NCI-H2029 treated with DMSO at 0.1 percent for 48 hours (cell line): ENCODE measurements around the gene ZFHX2.
A peak's percentile ranks its signal among the peaks of the same experiment; 100 is the strongest.
"Not testable (repeated sequence)": the region's sequence is repeated elsewhere in the genome, so short reads cannot be mapped to it uniquely, and the experiment has no call there.

Source experiments
- DNase-seq: peaks from one replicate; lab custom pipeline; 2025; lab: John Stamatoyannopoulos, UW

Gene ZFHX2

DNA sequence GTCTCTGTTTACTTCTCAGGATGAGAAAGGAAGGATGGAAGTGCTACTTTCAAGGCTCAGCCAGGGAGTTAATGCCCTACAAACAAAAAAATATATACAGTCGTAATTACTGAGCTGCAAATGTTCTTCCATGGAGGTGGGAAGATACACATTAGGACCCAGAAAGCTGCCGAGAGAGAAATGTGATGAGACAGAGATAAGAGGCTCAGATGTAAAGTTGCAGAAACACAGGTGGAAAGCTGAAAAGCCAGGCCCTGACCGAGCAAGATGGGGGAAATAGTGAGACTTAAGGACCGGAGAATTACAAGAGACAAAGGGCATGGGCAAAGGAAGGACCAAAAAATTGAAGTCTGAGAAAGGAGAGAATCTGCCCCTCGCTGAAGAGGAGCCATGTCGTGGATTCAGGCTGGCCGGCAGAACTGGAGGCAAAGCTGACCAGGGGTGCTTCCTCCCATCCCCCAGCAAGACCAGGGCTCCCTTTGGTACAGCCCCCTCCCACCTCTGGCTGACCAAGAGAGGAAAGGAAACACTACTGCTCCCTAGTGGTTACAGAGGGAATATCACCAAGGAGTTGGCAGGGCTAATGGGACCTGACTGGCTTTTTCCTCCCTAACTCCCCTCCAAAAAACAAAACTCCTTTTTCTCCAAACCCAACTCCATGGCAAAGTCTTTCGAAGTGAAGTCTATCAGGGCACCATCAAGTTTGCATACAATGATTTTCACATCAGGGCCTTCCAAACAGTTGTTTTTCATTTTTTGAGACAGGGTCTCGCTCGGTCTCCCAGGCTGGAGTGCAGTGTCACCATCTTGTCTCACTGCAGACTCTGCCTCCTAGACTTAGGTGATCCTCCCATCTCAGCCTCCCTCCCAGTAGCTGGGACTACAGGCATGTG, 12.1 kb downstream of the ZFHX2 start:
- peak; percentile 98 for DNase-seq

DNA sequence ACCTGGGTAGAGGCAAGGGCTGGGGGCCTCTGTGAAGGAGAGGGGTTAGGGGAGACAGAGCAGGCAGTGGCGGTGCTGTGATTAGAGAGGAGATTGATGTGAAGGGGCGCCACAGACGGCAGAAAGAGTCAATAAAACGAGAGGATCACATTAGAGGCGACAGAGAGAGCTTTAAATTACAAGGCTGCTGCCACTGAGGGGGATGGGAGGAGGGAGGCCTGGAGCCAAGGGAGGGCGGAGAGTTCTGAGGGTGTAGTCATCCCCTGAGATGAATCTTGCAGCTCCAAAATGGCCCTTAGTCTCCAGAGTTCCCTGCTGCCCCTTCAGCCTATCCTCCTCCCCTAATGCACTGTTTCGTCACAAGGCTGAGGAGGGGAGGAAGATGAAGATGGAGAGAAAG, 12.8 kb downstream of the ZFHX2 start:
- DNase-seq: peak; percentile 94

DNA sequence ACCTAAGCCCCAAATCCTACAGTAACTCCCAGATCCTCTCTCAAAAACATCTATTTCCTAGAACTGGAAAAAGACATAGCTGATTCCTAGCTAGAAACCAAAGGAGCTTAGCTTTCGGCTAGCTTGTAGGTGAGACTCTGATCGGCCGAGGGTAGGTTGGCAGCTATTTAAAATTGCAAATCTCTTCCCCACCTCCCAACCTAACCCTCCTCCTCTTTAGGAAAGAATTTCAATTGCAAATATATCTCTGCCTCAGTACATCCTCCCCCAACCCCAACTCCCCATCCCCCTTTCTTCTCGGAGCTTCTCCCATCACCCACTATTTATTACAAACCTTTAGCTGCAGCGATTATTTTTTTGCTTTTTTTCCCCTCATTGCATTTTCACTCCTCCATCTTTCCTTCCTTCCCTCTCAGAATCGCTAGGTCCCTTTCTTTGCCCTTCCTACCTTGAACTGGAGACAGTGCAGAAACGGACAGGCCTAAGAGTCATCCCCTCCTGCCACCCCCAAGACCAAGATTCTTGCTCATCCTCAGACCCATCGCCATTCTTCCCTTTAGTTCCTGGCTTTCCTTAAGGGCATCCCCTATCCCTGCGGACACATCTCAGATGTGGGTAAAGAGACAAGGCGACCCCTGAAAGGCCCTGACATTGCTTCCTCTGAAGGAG, 13.4 kb downstream of the ZFHX2 start:
- no peak for DNase-seq

DNA sequence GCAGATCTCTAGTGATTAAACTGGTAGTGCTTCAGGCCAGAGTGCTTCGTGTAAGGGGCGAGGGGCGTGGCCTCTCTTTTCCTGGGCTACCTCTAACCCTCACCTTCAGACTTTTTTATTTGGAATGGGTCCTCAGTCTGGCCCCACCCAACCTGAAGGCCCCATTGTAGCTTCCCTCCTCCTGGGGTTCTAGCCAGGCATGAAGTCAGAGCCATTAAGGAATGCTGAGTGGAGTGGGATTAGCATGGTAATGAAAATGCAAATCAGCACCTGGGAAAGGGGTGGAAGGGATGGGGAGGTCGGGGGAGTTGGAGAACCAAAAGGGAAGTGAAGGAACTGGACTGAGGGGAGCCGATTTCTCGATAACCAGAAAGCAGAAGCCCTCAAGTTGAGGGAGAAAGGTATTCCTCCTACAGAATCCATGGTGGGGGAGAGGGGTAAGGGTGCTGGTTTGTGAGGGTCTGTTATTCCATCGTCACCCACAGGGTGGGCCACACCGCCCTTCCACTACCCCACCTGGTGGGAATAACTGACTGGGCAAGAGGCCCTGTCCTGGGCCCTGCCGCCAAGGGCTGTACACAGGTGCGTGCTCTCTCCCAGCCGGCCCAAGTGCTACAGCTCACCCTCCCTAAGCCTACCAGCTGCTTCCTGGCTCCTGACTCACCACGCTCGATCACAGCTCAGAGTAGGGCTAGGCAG, 14.1 kb downstream of the ZFHX2 start:
- DNase-seq: no peak

DNA sequence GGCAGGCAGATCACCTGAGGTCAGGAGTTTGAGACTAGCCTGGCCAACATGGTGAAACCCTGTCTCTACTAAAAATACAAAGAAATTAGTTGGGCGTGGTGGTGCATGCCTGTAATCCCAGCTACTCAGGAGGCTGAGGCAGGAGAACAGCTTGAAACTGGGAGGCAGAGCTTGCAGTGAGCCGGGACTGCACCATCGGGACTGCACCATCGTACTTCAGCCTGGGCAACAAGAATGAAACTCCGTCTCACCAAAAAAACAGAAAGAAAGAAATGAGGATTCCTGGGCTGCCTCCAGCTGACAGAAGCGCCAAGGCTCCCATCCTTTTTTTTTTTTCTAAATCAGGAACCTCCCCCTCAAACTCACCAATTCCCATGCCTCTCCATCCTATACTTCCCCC, 14.7 kb downstream of the ZFHX2 start:
- not testable (repeated sequence) for DNase-seq

DNA sequence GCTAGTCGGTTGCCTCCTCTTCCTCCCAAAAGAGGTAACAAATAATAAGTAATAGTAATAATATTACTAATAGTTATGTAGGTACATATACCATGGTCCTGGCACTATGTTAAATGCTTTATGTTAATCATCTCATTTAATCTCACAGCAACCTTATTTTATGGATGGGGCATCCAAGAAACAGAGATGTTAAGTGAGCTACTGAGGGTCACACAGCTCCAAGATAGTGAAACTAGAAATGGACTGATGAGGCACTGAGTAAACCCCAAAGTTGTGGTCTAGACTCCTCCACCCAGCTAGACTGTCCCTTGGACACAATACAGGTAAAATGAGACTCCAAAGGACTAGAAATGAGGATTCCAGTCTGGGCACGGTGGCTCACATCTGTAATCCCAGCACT, 15.1 kb downstream of the ZFHX2 start:
- DNase-seq: no peak

DNA sequence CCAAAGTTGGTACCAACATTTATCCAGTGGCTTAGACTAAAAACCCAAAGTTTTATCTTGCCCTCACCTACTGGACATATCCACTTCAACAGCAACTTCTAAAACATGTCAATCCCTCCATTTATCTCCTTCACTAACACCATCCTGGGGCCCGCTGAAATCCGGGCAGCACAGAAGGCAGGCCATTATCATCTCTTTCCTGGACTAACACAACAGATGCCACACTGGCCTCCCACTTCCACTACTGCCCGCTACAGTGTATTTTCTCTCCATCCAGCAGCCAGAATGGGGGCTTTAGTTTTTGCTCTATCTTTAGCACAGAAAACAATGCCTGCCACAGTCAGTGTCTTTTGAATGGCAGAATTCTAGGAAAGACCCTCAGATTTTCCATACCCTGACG, 15.6 kb downstream of the ZFHX2 start:
- DNase-seq: no peak

DNA sequence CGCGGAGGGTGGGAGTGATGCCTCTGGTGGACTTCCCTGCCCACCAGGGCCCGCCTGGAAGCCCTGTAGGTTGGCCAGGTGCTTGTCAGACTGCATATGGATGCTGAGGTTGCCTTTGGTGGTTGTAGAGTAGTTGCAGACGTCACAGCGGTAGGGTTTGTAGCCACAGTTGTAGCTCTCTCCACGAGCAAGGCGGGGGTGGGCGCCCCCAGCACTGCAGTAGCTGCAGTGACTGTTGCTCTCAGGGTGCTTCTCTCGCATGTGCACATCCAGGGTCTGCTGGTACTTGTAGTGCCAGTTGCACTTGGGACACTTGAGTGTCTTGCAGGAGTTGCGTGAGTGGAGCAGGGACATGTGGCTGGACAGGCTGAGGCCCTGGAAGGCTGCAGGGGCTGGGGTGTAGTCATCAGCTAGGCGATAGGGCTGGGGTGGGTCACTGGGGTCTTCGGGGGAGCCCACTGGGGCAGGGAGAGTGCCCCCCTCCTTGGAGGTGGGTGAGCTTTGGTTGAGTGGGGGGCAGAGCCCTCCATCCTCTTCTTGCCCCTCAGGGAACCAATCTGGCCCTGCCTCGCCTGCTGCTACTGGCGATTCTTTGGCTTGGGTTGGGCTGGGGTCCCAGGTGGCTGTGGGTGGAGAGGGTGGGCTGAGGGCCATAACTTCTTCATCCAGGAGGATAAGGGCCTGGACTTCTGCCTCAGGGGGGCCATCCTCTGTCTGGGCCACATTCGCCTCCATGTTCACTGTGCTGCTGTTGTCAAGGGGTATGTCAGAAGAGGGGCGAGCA, 17.7 kb downstream of the ZFHX2 start:
- no peak for DNase-seq

DNA sequence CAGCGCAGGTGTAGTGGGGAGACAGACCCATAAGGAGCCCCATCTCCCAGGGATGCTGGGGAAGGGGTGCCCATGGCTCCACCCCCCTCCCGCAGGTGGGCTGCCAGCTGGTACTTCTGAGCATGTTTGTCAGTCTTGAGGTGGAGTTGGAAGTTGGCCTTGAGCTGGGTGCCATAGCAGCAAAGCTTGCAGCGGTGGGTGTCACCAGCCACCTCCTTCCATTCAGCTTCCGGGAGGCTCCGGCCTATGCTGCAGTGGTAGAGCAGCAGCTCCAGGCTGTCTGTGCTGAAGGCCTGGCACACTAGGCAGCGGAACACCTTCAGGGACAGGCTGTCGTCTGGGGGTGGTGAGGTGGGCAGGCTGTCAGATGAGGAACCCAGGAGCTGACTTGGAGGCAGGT, 18.9 kb downstream of the ZFHX2 start:
- DNase-seq: no peak

DNA sequence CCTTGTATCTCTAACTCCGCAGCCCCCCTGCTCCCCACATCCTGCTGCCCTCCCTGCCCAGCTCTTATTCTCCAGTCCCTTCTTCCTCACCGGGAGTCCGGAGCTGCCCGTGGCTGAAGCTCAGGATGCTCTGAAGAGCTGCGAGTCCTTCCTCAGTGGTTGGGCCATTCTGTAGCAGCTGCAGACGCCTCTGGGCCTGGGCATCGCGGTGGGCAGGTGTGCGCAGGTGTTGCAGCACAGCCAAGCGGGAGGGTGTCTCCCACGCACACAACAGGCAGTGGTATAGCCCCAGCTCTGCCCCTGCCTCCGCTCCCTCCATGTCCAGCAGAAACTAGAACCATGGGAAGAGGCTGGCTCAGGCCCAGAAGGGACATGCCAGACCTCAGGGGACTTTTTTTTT, 20.2 kb downstream of the ZFHX2 start:
- no peak for DNase-seq

DNA sequence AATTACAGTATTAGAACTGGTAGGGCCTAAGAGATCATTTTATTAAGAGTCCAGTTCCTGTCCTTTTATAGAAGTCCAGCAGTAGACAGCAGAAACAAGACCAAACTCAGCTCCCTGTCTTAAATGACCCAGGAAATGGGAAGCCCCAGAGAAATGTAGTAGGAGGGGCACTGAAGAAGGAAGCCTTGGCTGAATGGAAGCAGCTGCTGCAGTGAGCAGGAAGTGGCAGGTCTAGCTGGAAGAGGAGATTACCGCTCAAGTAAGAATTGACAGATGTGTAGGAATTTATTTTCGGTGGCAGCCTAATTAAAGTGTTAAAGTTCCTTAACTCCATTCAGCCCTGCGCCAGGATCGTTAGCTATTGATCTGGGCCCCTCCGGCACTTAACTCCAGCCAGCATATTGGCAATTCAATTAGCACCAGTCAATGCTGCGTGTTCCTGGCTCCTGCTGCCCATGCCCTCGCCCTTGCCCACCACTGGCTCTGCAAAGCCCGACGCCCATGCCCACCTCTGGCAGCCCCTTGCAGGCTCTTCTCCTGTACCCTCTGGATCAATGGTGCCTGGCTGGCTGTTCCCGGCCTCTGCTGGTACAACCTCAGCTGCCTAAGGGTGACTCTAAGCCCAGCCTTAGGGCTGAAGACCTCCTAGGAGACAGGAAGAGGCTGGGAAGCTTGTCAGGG, 21.1 kb downstream of the ZFHX2 start:
- DNase-seq: peak; percentile 98

DNA sequence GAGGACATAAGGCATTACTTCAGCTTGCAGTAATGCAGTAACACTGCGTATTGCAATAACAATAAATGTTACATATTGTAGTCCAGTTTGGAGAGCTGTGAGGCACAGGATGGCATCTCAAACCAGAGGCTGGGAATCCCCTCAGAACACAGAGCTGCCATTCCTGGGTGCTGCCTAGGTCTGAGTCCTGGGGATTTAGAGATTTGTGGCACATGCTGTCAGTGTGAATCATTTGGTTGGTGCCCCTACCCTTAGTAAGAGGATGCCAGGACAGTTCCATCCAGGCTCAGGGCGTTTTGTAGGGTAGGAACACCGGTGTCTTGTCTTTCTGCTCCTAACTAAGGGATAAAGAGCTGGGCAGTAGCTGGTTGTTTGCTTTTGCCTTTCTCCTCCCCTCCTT, 22.5 kb downstream of the ZFHX2 start:
- no peak for DNase-seq

DNA sequence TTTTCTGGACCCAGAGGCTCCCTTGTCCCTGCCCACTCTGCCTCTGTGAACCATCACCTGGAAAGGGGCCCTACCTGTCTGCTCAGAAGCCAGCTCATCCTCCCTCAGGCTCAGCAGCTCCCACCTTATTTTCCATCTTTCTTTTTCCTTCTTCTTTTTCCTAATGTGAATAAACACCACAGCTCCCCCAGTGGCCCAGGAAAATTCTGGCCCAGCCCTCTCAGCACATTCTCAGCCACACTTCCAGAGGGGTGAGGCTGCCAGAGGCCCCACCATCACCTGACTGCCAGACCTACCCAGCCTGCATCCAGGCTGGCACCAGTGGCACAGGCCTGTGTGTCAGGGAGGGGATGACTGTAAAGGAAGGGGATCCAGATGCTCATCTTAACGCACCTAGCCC, 23.0 kb downstream of the ZFHX2 start:
- DNase-seq: no peak

DNA sequence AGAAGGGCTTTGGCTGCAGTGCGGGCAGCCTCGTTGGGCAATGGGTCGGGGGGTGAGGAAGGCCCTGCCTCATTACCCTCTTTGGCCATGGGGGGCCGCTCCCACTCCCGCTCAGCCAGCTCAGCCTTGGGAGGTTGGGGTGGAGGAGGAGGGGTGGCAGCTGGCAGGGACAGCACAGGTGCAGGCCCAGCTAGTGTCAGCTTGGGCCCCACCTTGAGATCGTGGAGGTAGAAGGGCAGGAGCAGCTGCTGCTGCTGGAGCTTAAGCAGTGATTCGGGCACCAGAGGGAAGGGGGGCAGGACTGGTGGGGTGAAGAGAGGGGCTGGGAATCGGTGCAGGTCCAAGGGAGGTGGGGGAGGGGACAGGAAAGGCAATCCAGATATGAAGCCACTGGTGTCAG, 26.0 kb downstream of the ZFHX2 start:
- no peak for DNase-seq

DNA sequence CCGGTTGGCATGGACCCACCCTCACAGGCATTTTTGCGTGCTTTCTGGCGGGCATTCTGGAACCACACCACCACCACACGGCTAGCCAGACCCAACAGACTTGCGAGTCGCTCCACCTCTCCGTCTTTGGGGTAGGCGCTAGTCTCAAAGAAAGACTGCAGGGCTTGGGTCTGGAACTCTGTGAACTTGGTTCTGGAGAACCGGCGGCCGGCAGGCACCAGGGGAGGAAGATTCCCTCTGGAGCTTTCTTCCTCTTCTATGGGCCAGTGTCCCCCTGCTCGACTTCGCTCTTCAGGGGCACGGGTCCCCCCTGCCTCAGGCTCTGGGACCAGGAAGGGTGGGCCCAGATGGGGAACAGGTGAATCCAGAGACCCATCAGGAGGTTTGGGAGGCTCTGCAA, 26.6 kb downstream of the ZFHX2 start:
- DNase-seq: no peak

DNA sequence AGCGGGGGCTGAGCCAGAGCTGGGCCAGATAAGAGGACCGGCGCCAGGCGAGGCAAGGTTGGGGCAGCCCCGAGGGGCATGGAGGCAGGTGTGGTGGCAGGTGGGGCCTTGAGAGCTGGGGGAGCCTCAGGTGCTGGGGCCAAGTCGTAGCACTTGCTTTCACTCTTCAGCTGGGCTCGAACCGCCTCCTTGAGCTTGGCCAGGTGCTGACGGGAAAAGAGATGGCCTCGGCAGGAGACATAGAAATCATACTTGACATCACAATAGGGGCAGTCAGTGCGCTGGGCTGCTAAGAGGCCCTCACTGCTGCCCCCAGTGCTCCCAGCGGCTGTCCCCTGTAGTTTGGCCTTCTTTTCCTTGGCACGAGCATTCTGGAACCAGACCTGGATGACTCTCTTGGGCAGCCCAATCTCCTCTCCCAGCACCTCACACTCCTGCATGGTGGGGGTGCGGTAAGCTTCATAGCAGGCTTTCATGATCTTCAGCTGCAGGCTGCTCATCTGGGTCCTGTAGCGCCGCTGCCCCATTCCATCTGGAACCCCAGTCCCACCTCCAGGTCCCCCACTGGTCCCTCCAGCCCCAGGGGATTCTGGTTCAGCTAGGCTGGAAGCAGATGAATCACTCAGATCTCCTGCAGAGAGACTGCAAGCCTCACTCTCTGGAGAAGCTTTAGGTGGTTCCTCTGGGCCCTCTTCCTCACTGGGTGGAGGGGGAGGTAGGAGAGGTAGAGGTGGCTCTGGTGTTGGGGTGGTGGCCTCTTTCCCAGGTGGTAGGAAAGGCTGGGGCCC, 28.1 kb downstream of the ZFHX2 start:
- no peak for DNase-seq

DNA sequence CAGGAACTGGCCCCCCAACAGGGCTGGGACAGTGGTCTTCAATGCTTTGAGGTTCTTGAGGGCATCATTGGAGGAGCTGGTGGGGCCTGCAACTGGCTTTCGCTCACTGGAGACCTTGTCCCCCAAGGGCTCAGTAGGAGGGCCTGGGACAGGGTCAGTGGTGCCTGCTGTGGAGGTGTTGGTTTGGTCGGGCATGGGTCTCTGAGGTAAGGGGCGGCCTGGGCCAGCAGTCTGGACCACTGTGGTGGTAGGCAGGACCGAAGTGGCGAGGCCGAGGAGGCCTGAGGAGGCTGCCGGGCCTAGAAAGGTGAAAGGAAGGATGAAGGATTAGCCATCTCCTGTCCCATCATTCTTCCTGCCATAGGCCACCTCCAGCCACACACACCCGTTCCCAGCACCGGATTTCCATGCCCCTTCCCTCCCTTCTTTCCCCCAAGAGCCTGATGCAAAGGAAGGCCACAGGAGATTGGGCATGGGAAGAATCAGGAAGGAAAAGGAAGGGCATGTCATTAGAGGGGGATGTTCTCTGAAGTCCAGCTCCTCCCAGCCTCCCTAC, 28.8 kb downstream of the ZFHX2 start:
- DNase-seq: no peak

DNA sequence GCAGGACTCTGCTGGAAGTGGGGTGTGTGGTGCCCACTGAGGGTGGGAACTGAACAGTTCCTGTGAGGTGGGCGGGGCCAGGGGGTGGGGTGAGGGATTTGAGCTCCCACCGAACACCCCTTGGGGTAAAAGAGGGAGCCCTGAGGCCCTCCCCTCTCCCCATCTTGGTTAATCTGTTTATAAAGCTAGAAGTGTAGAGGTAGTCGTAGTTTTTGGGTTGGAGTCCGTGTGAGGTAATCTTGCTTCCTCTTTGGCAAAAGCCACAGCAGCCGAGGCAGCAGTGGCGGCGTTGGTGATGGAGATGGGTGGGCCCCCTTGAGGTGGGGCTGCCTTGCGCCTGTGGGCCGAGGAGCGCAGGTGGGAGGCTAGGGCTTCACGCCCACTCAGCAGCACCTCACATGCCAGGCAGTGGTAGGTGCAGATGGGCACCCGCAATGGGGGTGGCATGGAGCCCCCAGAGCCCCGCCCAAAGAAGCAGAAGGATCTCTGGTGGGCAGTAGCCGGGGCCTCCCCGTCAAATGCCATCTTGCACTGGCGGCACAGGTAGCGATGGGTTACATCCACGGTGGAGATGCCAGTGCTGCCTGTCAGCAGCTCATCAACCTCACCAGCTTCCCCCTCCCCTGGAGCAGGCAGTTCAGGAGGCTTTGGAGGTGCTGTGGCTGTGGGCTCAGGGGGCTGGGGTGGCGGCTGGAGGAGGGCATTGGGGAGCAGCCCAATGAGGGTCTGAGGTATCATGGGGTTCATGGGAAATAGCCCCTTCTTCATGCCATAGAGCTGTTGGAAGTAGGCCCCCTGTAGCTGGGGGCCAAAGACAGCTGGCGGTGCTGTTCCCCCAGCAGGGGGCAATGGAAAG, 29.6 kb downstream of the ZFHX2 start:
- no peak for DNase-seq

DNA sequence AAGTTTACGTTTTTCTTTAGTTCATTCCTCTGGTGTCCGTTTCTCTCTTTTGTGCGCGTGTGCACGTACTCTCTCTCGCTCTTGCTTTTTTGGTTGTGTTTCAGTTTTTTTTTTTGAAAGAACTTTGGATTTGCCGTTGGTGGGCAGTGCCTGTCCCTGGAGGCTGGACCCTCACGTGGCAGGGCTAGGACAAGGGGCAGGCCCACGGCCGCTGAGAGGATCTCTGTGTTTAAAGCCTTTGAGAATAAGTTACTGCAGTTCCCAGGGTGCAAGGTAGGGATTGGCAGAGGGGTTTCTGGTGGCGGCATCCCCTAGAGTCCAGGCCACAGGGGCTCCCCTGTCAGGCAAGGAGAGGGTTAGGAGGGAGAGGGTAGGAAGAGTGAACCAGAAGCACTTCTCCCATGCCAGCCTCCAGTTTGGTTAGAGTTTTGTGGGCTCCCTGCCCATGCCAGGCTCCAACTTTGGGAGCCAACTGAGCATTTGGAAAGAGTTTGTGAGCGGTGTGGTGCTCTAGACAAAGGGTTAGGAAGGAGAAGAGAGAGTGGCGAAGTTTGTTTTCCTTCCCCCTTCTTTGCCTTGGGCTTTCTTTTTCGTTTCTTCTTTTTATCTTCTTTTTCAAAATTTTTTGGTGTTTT, 30.5 kb downstream of the ZFHX2 start:
- DNase-seq: no peak
